Frontal cortex (tissue), 4 donors: ENCODE data around the gene CCDC184. TPM values are rescaled to one million over a fixed set of nuclear protein-coding genes. Genes with fewer than 3 reads are reported as not detected.
"Not testable (repeated sequence)": the region's sequence is repeated elsewhere in the genome, so short reads cannot be mapped to it uniquely, and the experiment has no call there.

Experiments used
- DNase-seq, 2 donors: peaks; one replicate each; pipeline ENCODE4 v3.0.0; 2012; ENCODE audit warnings: low spot score in 2 of 2
- FAIRE-seq: peaks from 2 replicates; lab custom pipeline; 2012; peaks lifted over from hg19 to GRCh38; lab: Jason Lieb, UNC
- total RNA-seq: library from RNA; depleted of rRNA; stranded (reverse); fragments of >200 nt; gene quantifications from one replicate; pipeline ENCODE4 v1.2.3, GENCODE V29; 2014
- donor health status: control.
- donor health status: control.
- donor health status: control.

CCDC184 gene
- total RNA-seq, 1 donor from 2014 or later, result 18.8 TPM

DNA sequence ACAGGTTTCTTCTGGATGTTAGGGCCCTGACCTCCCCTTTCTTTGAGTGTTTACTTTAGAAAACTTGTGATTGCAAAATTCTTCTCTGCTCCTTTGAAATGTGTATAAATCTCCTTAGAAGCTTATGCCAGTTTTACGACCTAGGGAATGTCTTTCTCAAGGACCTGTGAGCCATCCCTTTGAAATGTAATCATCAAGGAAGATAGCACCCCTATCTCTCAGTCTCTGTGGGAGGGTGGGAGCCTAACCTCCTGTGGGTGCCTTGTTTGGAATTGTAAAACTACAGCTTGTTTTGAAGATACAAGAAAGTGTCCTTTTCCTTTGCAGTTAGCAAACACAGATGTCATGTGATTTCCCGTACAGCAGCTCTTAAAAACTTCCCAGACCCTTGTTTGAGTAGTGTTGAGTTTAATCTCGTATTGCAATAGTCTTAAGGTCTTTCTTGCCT is 16.4 kb downstream of the CCDC184 start:
- FAIRE-seq, result no peak
- DNase-seq, result no peak

DNA sequence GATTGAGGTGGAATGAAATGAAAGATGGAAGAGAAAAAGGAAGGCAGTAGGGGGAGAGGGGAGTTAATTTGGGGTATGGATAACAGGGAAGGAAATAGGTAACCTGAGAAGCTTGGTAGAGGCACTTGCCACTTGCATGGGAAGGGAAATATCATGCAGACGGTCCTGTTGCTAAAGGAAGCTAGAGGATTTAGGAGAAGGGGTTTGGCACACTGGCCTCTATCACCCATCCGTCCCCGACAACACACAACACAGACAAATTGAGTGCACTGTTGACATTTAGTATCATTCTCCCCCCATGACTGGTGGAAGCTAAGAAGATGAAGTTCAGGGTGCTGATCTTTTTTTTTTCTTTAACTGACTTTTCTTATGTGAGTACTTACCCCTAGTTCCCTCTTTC is 17.6 kb downstream of the CCDC184 start:
- FAIRE-seq (no peak), DNase-seq (no peak)

DNA sequence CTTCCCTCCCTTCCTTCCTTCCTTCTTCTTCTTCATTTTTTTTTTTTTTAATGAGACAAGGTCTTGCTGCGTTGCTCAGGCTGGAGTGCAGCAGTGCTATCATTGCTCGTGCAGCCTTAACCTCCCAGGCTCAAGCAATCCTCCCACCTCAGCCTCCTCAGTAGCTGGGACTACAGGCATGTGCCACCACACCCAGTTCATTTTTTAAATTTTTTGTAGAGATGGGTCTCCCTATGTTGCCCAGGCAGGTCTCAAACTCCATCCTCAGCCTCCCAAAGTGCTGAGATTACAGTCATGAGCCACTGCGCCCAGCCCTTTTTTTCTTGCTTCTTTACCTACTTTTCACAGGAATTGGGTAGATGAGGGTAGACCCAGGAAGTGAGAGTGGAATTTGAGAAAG is 18.1 kb downstream of the CCDC184 start:
- no peak for DNase-seq
- no peak for FAIRE-seq

DNA sequence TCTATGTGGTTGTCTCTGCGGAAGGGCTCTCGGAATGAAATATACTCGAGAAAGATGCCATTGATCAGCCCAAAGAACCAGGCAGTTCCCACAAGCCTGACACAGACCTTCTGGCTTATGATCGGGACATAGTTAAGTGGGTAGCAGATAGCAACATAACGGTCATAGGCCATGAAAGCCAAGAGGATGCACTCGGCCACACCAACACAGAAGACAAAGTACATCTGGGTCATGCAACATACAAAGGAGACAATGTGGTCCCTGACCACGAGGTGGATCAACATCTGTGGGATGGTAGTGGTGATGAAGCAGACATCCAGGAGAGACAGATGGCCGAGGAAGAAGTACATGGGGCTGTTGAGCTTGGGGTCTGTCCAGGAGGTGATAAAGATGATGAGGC is 19.3 kb downstream of the CCDC184 start:
- DNase-seq, result no peak
- no peak for FAIRE-seq

DNA sequence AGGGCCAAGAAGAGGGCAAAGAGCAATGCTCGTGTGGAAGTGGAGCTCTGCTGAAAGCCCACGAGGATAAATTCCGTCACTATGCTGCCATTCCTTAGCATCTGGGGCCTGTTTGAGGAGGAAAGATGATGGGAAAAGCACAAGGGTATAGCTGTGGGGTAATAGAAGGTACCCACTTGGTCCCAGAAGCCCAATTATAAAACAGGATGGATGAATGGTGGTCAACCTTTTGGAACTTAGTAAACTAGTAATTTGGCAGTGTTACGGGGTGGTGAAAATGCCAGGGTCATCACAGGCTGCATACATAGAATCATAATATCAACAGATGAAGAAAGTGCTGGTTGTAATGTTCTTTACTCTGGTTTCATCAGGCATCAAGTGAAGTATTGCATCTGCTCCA is 19.7 kb downstream of the CCDC184 start, which contains the start of gene OR10AD1:
OR10AD1 (minus strand) TSS at position 101 of the 400 bp plus-strand sequence; CDS start at position 101, 0 bp downstream.
- no peak for DNase-seq
- FAIRE-seq, result no peak

DNA sequence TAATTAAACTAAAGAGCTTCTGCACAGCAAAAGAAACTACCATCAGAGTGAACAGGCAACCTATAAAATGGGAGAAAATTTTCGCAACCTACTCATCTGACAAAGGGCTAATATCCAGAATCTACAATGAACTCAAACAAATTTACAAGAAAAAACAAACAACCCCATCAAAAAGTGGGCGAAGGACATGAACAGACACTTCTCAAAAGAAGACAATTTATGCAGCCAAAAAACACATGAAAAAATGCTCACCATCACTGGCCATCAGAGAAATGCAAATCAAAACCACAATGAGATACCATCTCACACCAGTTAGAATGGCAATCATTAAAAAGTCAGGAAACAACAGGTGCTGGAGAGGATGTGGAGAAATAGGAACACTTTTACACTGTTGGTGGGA is 26.1 kb downstream of the CCDC184 start:
- not testable (repeated sequence) for DNase-seq, FAIRE-seq

DNA sequence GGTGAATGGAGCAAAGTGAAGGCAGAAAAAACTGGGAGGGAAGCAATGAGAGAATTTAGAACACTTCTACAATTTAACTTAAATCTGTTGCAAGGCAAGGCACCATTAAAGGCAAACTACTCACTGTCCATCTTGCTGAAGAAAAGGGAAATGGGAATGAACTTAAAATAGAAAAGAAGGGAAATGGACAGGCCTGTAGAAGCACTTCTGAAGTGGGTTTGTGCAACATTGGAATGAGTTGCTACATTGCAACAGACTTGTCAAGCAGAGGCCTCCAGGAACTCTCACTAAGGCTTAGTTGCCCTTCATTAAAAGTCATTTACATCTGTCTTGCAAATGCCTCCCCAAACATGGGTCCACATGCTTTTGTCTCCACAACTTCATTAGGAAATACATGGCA is 33.3 kb downstream of the CCDC184 start:
- DNase-seq, result no peak
- no peak for FAIRE-seq

DNA sequence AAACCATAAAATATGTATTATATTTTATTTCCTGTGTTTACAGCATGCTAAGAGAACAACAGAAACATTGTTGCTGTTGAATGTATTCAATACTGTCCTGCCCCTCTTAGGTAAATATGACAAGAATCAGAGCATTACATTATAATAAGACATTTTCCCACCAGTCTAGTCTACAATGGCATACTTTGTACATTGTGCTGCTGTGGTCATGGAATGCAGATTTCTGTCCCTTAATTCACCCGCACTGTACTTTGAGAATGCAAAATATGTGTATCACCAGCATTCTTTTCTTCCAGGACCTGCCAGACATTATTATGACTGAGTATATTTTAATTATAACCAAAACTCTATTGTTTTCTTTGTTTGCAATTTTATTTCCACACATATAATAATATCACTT is 36.2 kb downstream of the CCDC184 start:
- FAIRE-seq (no peak), DNase-seq (no peak)

DNA sequence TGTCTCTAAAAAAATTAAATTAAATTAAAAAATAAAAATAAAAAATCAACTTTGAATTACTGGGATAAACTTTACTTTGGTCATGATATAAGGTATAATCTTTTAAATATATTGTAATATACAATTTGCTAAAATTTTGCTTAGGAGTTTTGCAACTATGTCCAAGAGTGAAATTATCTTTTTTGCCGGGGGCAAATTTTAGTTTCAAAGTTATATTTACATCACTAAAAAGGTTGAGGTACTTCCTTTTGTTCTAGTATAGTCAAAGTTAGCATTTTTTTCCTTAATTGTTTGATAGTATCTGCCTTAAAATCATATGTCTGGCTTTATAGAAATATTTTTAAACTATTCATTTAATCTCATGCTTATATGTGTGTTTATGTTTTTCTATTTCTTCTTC is 37.3 kb downstream of the CCDC184 start:
- no peak for DNase-seq
- no peak for FAIRE-seq

DNA sequence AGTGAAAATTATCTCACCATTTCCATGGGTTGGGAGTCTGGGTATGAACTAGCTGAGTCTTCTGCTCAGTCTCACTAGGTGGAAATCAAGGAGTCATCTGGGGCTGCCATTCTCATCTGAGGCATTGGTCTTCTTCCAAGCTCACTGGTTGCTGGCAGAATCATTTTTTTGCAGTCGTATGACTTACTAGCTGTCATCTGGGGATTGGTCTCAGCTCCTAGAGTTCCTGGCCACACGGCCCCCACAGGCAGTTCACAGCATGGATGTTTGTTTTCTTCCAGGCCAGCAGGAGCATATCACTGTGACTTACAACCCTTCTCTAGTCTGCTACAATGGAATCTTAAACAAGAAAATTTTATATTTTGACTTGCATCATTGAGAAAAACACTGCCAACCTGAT is 38.2 kb downstream of the CCDC184 start:
- DNase-seq (no peak), FAIRE-seq (no peak)

DNA sequence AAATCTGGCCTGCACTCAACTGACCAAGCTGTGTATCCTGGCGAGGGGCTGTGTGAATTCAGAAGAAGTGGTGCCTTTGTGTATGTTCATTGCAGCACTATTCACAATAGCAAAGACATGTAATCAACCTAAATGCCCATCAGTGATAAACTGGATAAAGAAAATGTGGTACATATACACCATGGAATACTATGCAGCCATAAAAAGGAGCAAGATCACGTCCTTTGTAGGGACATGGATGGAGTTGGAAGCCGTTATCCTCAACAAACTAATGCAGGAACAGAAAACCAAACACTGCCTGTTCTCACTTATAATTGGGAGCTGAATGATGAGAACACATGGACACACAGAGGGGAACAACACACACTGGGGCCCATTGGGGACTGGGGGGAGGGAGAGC is 41.1 kb downstream of the CCDC184 start:
- not testable (repeated sequence) for FAIRE-seq, DNase-seq

DNA sequence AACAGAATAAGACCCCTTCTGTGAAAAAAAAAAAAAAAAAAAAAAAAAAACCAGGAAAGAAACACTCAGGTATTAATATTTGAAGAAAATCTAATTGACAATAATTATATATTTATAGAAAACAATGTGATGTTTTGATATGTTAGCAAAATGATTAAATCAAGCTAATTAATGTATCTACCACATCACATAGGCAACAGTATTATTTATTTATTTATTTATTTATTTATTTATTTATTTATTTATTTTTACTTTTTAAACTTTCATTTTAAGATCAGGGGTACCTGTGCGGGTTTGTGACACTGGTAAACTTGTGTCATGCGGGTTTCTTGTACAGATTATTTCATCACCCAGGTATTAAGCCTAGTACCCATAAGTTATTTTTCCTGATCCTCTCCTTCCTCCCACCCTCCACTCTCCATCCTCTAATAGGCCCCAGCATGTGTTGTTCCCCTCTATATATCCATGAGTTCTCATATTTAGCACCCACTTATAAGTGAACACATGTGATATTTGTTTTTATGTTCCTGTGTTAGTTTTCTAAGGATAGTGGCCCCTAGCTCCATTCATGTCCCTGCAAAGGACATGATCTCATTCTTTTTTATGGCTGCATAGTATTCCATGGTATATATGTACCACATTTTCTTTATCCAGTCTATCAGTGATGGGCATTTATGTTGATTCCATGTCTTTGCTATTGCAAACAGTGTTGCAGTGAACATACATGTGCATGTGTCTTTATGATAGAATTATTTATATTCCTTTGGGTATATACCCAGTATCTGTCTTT is 47.9 kb downstream of the CCDC184 start:
- DNase-seq, result not testable (repeated sequence)
- peak; percentile 69 for FAIRE-seq

Other genes with a start within 250 kb of the CCDC184 start
- 59.1 TPM for gene TMEM106C, start 220.0 kb upstream of the CCDC184 start, total RNA-seq
- 0.82 TPM for gene COL2A1, start 179.2 kb upstream of the CCDC184 start, total RNA-seq
- gene SENP1, start 77.6 kb upstream of the CCDC184 start, total RNA-seq, result 39.1 TPM
- 104 TPM for gene PFKM, start 64.3 kb upstream of the CCDC184 start, total RNA-seq
- 37.1 TPM for gene ASB8, start 26.1 kb upstream of the CCDC184 start, total RNA-seq
- gene OR10AD1, start 19.6 kb downstream of the CCDC184 start, total RNA-seq, result not detected
- gene ZNF641, start 167.3 kb downstream of the CCDC184 start, total RNA-seq, result 33.4 TPM